Panc1 (cell line): ENCODE data around the gene FGF14. TPM values are rescaled to one million over a fixed set of nuclear protein-coding genes. Genes with fewer than 3 reads are reported as not detected.

Source experiments
- ATAC-seq: fragments of 200-7000 bp; cut with Tn5 transposase; 2 replicates; pipeline ENCODE4 v1.9.1; 2020; ENCODE audit warnings: mild to moderate bottlenecking, moderate library complexity
- BruUV-seq: library from RNA; stranded (reverse); fragments of 400-500 nt; replicated peaks from 2 replicates; lab custom pipeline; 2021; lab: Mats Ljungman, UMichigan
- CTCF ChIA-PET: fragments of 300-600 bp; sonication (Branson Sonifier 250); formaldehyde crosslinking; loops from one replicate; lab custom pipeline; 2022; ENCODE audit warnings: antibody characterized with exemption; lab: Charles Lee
- POLR2A ChIA-PET: fragments of 300-600 bp; sonication (Branson Sonifier 250); formaldehyde crosslinking; loops from one replicate; lab custom pipeline; 2022; ENCODE audit warnings: antibody characterized with exemption; lab: Charles Lee
- DNase-seq: peaks from one replicate; pipeline ENCODE4 v3.0.0-alpha.2; 2010; ENCODE audit warnings: low read depth, low spot score
- H3K27ac ChIP-seq: 2 replicates; pipeline ENCODE4 v1.5.1; 2011; ENCODE audit warnings: mild to moderate bottlenecking, low read length, inconsistent platforms
- H3K27me3 ChIP-seq: fragments of 200-500 bp; sonication (Bioruptor generic); 2 replicates; pipeline ENCODE4 v1.6.0; 2014; ENCODE audit warnings: low read length, inconsistent platforms; ENCODE audit not compliant: control insufficient read depth, insufficient read depth
- H3K36me3 ChIP-seq: fragments of 200-500 bp; sonication (Bioruptor generic); 2 replicates; pipeline ENCODE4 v1.5.1; 2014; ENCODE audit warnings: inconsistent platforms, mild to moderate bottlenecking, low read length, moderate library complexity; ENCODE audit not compliant: control insufficient read depth, insufficient read depth
- H3K4me1 ChIP-seq: 2 replicates; pipeline ENCODE4 v1.5.1; 2011; ENCODE audit warnings: inconsistent platforms, mild to moderate bottlenecking, low read length, moderate library complexity; ENCODE audit not compliant: control insufficient read depth, insufficient read depth
- H3K4me3 ChIP-seq, 2 experiments: 2 replicates each; pipeline ENCODE4 v1.5.1; 2011 to 2012; ENCODE audit warnings: low read depth in 2 of 2, low read length in 2 of 2, mild to moderate bottlenecking in 2 of 2, inconsistent platforms in 1 of 2, moderate library complexity in 1 of 2
- H3K9me3 ChIP-seq: fragments of 200-500 bp; sonication (Bioruptor generic); 2 replicates; pipeline ENCODE4 v1.5.1; 2014; ENCODE audit warnings: low read depth, mild to moderate bottlenecking, inconsistent platforms, low read length, moderate library complexity; ENCODE audit not compliant: control insufficient read depth, insufficient read depth
- CTCF ChIP-seq: fragments of 450-650 bp; IDR thresholded peaks from 2 replicates; pipeline ENCODE4 v1.5.1; 2017; ENCODE audit warnings: mild to moderate bottlenecking
- POLR2AphosphoS5 ChIP-seq: IDR thresholded peaks from 2 replicates; pipeline ENCODE4 v1.6.1; 2012; ENCODE audit warnings: mild to moderate bottlenecking, low read depth, low read length, moderate library complexity
- REST ChIP-seq, 2 experiments: IDR thresholded peaks; 2 replicates each; pipeline ENCODE4 v1.6.1; 2011 to 2012; ENCODE audit warnings: low read depth in 2 of 2, control low read depth in 1 of 2, low read length in 1 of 2, mild to moderate bottlenecking in 1 of 2, moderate library complexity in 1 of 2; ENCODE audit not compliant: insufficient read depth in 1 of 2
- SIN3A ChIP-seq: IDR thresholded peaks from 2 replicates; pipeline ENCODE4 v1.6.1; 2012; ENCODE audit warnings: low read depth, mild to moderate bottlenecking, low read length, moderate library complexity, borderline replicate concordance; ENCODE audit not compliant: insufficient read depth
- TCF7L2 ChIP-seq: IDR thresholded peaks from 2 replicates; pipeline ENCODE4 v1.6.1; 2011; ENCODE audit warnings: mild to moderate bottlenecking, low read depth, low read length, inconsistent platforms
- in situ Hi-C: cut with HindIII; loops from 2 replicates; pipeline ENCODE4 v1.10.0; 2016; ENCODE audit warnings: low sequenced_read_pairs, low pct_unique_long_range_greater_than_20kb
- intact Hi-C: fragments of 100-400 bp; cut with micrococcal nuclease; formaldehyde crosslinking; loops from one replicate; pipeline ENCODE4 v1.10.0; 2022; ENCODE audit not compliant: unreplicated experiment
- total RNA-seq: library from RNA; stranded (reverse); gene quantifications from one replicate; pipeline ENCODE4 v1.2.1, GENCODE V29; 2021; ENCODE audit not compliant: unreplicated experiment

FGF14 gene
- total RNA-seq, 1 experiment from 2014 or later: 0.03 TPM

- DNase-seq (no peak), ATAC-seq (no peak)
- no peak overlapping the region for H3K4me3 ChIP-seq
- no peaks in the 10 kb centered on the region for H3K9me3 ChIP-seq
- ChIA-PET POLR2A (no interaction called here), CTCF (no interaction called here)
- no peaks in the 10 kb centered on the region for H3K36me3 ChIP-seq
- BruUV-seq: no TSS peak
- in situ Hi-C loops (no loop called here), intact Hi-C loops (no loop called here)
- TF ChIP-seq POLR2AphosphoS5 (no peak), CTCF (no peak), TCF7L2 (no peak), REST (IDR thresholded peaks at IDR 0.05; ENCODE audit: insufficient read depth in 1 of 2, low read depth in 2 of 2, low read length in 1 of 2) (no peak), SIN3A (no peak)
- no peaks in the 10 kb centered on the region for H3K4me1 ChIP-seq
- H3K27me3 ChIP-seq: no peaks in the 10 kb centered on the region
- H3K27ac ChIP-seq: no peak overlapping the region
Observed at GRCh38 chr13:102317593-102317992, 84.3 kb downstream of the FGF14 start.

GRCh38 chr13:102316732-102317131 lies 85.1 kb downstream of the FGF14 start:
- Histone ChIP-seq H3K9me3 (no peaks in the 10 kb centered on the region), H3K4me3 (no peak overlapping the region), H3K27ac (no peak overlapping the region), H3K4me1 (no peaks in the 10 kb centered on the region), H3K27me3 (no peaks in the 10 kb centered on the region), H3K36me3 (no peaks in the 10 kb centered on the region)
- no peak for TF ChIP-seq REST (IDR thresholded peaks at IDR 0.05; ENCODE audit: insufficient read depth in 1 of 2, low read depth in 2 of 2, low read length in 1 of 2)
- TF ChIP-seq CTCF: no peak
- TF ChIP-seq SIN3A: no peak
- TF ChIP-seq TCF7L2: no peak
- no peak for TF ChIP-seq POLR2AphosphoS5
- intact Hi-C loops: no loop called here
- ATAC-seq (no peak), DNase-seq (no peak)
- in situ Hi-C loops: no loop called here
- POLR2A ChIA-PET: no interaction called here
- CTCF ChIA-PET: no interaction called here
- BruUV-seq: no TSS peak
